IMR-90 (cell line): ENCODE measurements around the gene NUP58. TPM values are rescaled to one million over a fixed set of nuclear protein-coding genes. Genes with fewer than 3 reads are reported as not detected.

Experiments used
- ATAC-seq: fragments of 200-7000 bp; cut with Tn5 transposase; 2 replicates; pipeline ENCODE4 v1.9.1; 2020; ENCODE audit warnings: low read depth, mild to moderate bottlenecking, moderate library complexity
- BruUV-seq: library from RNA; stranded (reverse); fragments of 400-500 nt; replicated peaks from 2 replicates; lab custom pipeline; 2021; lab: Mats Ljungman, UMichigan
- CTCF ChIA-PET: fragments of 300-600 bp; formaldehyde crosslinking; extraction: SDS; loops from one replicate; lab custom pipeline; 2021; ENCODE audit warnings: antibody characterized with exemption; lab: Yijun Ruan, JAX
- POLR2A ChIA-PET: fragments of 300-600 bp; sonication (Branson Sonifier 250); formaldehyde crosslinking; loops from one replicate; lab custom pipeline; 2022; ENCODE audit warnings: antibody characterized with exemption; ENCODE audit not compliant: unreplicated experiment; lab: Charles Lee
- DNase-seq: peaks from one replicate; pipeline ENCODE4 v3.0.0; 2013
- H2AFZ ChIP-seq: replicated peaks from 2 replicates; pipeline ENCODE3; 2013; ENCODE audit warnings: low read length, mild to moderate bottlenecking; ENCODE audit not compliant: poor library complexity
- H2AK5ac ChIP-seq: 2 replicates; pipeline ENCODE4 v1.6.1; 2013; ENCODE audit warnings: low read depth, low read length, inconsistent platforms
- H2AK9ac ChIP-seq: replicated peaks from 2 replicates; pipeline ENCODE3; 2013; ENCODE audit warnings: mild to moderate bottlenecking, low read depth, low read length, moderate library complexity; ENCODE audit not compliant: poor library complexity
- H2BK120ac ChIP-seq: 2 replicates; pipeline ENCODE4 v1.6.1; 2013; ENCODE audit warnings: low read depth, low read length, inconsistent platforms
- H2BK15ac ChIP-seq: 3 replicates; pipeline ENCODE4 v1.6.1; 2013; ENCODE audit warnings: low read depth, low read length, inconsistent platforms
- H2BK20ac ChIP-seq: 2 replicates; pipeline ENCODE4 v1.6.1; 2013; ENCODE audit warnings: low read depth, mild to moderate bottlenecking, inconsistent platforms, low read length, moderate library complexity
- H2BK5ac ChIP-seq: 2 replicates; pipeline ENCODE4 v1.6.1; 2013; ENCODE audit warnings: mild to moderate bottlenecking, low read depth, low read length, inconsistent platforms; ENCODE audit not compliant: poor library complexity, severe bottlenecking
- H3K14ac ChIP-seq: replicated peaks from 2 replicates; pipeline ENCODE4 v1.6.1; 2013; ENCODE audit warnings: low read depth, low read length, inconsistent platforms
- H3K18ac ChIP-seq: 2 replicates; pipeline ENCODE4 v1.6.1; 2013; ENCODE audit warnings: low read depth, low read length, control low read depth
- H3K23ac ChIP-seq: 2 replicates; pipeline ENCODE4 v1.6.1; 2013; ENCODE audit warnings: low read depth, low read length, inconsistent platforms
- H3K27ac ChIP-seq: 2 replicates; pipeline ENCODE4 v1.5.1; 2013; ENCODE audit warnings: mild to moderate bottlenecking, control low read depth, low read length; ENCODE audit not compliant: insufficient read depth
- H3K27me3 ChIP-seq: 2 replicates; pipeline ENCODE4 v1.6.1; 2013; ENCODE audit warnings: low read length; ENCODE audit not compliant: control insufficient read depth, insufficient read depth
- H3K36me3 ChIP-seq: 2 replicates; pipeline ENCODE4 v1.6.1; 2013; ENCODE audit warnings: low read length, mixed read lengths; ENCODE audit not compliant: control insufficient read depth, insufficient read depth
- H3K4ac ChIP-seq: 2 replicates; pipeline ENCODE4 v1.6.1; 2013; ENCODE audit warnings: low read depth, low read length, inconsistent platforms
- H3K4me1 ChIP-seq: 2 replicates; pipeline ENCODE4 v1.6.1; 2013; ENCODE audit warnings: low read length, mixed read lengths; ENCODE audit not compliant: control insufficient read depth, insufficient read depth
- H3K4me2 ChIP-seq: 2 replicates; pipeline ENCODE4 v1.6.1; 2013; ENCODE audit warnings: low read depth, mild to moderate bottlenecking, control low read depth, low read length, moderate library complexity
- H3K4me3 ChIP-seq: 2 replicates; pipeline ENCODE4 v1.5.1; 2013; ENCODE audit warnings: low read depth, mild to moderate bottlenecking, control low read depth, low read length, moderate library complexity; ENCODE audit not compliant: insufficient read depth
- H3K56ac ChIP-seq: 2 replicates; pipeline ENCODE4 v1.6.1; 2013; ENCODE audit warnings: low read length, inconsistent platforms; ENCODE audit not compliant: insufficient read depth; ENCODE audit errors: extremely low read depth
- H3K79me1 ChIP-seq, 2 experiments: 2 replicates each; pipeline ENCODE4 v1.6.1; 2013; ENCODE audit warnings: low read length in 2 of 2, inconsistent platforms in 1 of 2, low read depth in 1 of 2
- H3K9ac ChIP-seq: 2 replicates; pipeline ENCODE4 v1.6.1; 2013; ENCODE audit warnings: low read depth, low read length, control low read depth
- H3K9me1 ChIP-seq: 2 replicates; pipeline ENCODE4 v1.6.1; 2013; ENCODE audit warnings: low read length, inconsistent platforms; ENCODE audit not compliant: insufficient read depth
- H3K9me3 ChIP-seq: 2 replicates; pipeline ENCODE4 v1.6.1; 2013; ENCODE audit warnings: low read length; ENCODE audit not compliant: control insufficient read depth, insufficient read depth
- H4K20me1 ChIP-seq: 2 replicates; pipeline ENCODE4 v1.6.1; 2013; ENCODE audit warnings: low read length, inconsistent platforms; ENCODE audit not compliant: insufficient read depth
- H4K5ac ChIP-seq: 2 replicates; pipeline ENCODE4 v1.6.1; 2013; ENCODE audit warnings: mild to moderate bottlenecking, low read depth, low read length, control low read depth
- H4K8ac ChIP-seq, 2 experiments: 2 replicates each; pipeline ENCODE4 v1.6.1; 2013; ENCODE audit warnings: low read depth in 2 of 2, low read length in 2 of 2, control low read depth in 1 of 2, inconsistent platforms in 1 of 2
- H4K91ac ChIP-seq: 2 replicates; pipeline ENCODE4 v1.6.1; 2013; ENCODE audit warnings: low read depth, low read length, inconsistent platforms; ENCODE audit not compliant: insufficient read depth
- CEBPB ChIP-seq: IDR thresholded peaks from 2 replicates; pipeline ENCODE4 v1.6.1; 2012; ENCODE audit warnings: low read depth, low read length, improper control_type of control experiment
- WGBS, 2 experiments: methylation state at CpG; one replicate each; pipeline versions ENCODE4 v1.1.5 to v1.1.7; 2013; ENCODE audit warnings: missing lambda C conversion rate in 2 of 2; ENCODE audit not compliant: insufficient read length in 1 of 2; ENCODE audit errors: extremely low coverage in 2 of 2; 5-methylcytosine and 5-hydroxymethylcytosine counted together
- dilution Hi-C: fragments of 300-500 bp; cut with HindIII; formaldehyde crosslinking; loops from one replicate; pipeline ENCODE4 v1.14.3; 2018; ENCODE audit warnings: low sequenced_read_pairs; ENCODE audit not compliant: unreplicated experiment
- in situ Hi-C: fragments of 300-500 bp; cut with MboI; formaldehyde crosslinking; loops from 3 replicates; pipeline ENCODE4 v1.14.3; 2019; ENCODE audit warnings: low sequenced_read_pairs, inconsistent platforms, mixed read lengths
- intact Hi-C: fragments of 100-400 bp; cut with micrococcal nuclease; formaldehyde crosslinking; loops from 2 replicates; pipeline ENCODE4 v1.10.0; 2022
- polyA plus RNA-seq, 3 experiments: library from polyadenylated mRNA; depleted of rRNA; stranded (reverse); fragments of >200 nt; gene quantifications; 2 replicates each; pipeline ENCODE4 v1.2.3, GENCODE V29; 2012; ENCODE audit warnings: low replicate concordance in 1 of 3
- total RNA-seq: library from RNA; depleted of rRNA; stranded (reverse); fragments of >200 nt; gene quantifications from 2 replicates; pipeline ENCODE4 v1.2.3, GENCODE V29; 2012

Gene NUP58
- total and polyA plus RNA-seq, 2 of the 4 experiments (the other 2 are of a cell fraction) = 29.7 to 50.7 TPM

DNA sequence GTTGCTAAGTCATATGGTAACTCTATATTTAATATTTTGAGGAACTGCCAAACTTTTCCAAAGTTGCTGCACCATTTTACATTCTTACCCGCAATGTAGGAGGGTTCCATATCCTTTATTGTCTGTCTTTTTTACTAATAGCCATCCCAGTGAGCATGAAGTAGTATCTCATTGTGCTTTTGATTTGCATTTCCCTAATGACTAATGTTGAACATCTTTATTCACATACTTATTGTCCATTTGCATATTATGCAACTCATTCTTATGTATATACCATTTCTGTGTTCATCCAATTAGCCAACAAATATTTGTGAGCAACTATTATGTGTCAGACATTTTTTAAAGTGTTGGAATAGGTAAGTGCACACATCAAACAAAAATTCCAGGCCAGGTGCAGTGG, 50.0 kb downstream of the NUP58 start:
- DNase-seq (no peak), ATAC-seq (no peak)
- in situ Hi-C loops = no loop called here
- no peak overlapping the region for H3K4ac ChIP-seq
- no peak overlapping the region for H3K56ac ChIP-seq
- no peak overlapping the region for H2BK5ac ChIP-seq
- BruUV-seq = no TSS peak
- dilution Hi-C loops = no loop called here
- H2AFZ ChIP-seq = no peak overlapping the region
- H4K20me1 ChIP-seq = no peaks in the 10 kb centered on the region
- H3K9ac ChIP-seq = no peak overlapping the region
- H3K9me1 ChIP-seq = no peaks in the 10 kb centered on the region
- H2BK15ac ChIP-seq = no peak overlapping the region
- intact Hi-C loops = no loop called here
- H3K23ac ChIP-seq = no peak overlapping the region
- H4K8ac ChIP-seq = no peak overlapping the region
- H3K4me1 ChIP-seq = no peaks in the 10 kb centered on the region
- CTCF ChIA-PET = interaction anchor here (1.0 kb wide), 1 partner anchor 10 kb away, joined by 3 read pairs; no protein-coding TSS in a partner anchor
- POLR2A ChIA-PET = no interaction called here
- WGBS, 2 experiments = no CpG with 5 or more reads among the region's 1 CpG
- no peak overlapping the region for H4K91ac ChIP-seq
- no peak overlapping the region for H3K27ac ChIP-seq
- H4K5ac ChIP-seq = no peak overlapping the region
- H3K36me3 ChIP-seq = no peaks in the 10 kb centered on the region
- H3K79me1 ChIP-seq = no peaks in the 10 kb centered on the region
- H2BK20ac ChIP-seq = no peak overlapping the region
- no peak overlapping the region for H3K18ac ChIP-seq
- H3K27me3 ChIP-seq = peaks cover 5% of the 10 kb centered on the region
- no peak overlapping the region for H3K14ac ChIP-seq
- no peak overlapping the region for H3K4me2 ChIP-seq
- no peak for TF ChIP-seq CEBPB
- no peak overlapping the region for H3K4me3 ChIP-seq
- H2BK120ac ChIP-seq = no peak overlapping the region
- no peak overlapping the region for H2AK9ac ChIP-seq
- H3K9me3 ChIP-seq = no peaks in the 10 kb centered on the region
- H2AK5ac ChIP-seq = no peak overlapping the region
